Activated CD4-positive, alpha-beta T cell treated with anti-CD3 and anti-CD28 coated beads, Interleukin-10, Interleukin-2, amounts not matched to agents 100 ng/mL and 50 ng/mL, durations not matched to agents 16 hours and 8 hours (primary cell): Measurements from ENCODE around the gene IL3RA.
"Not testable (repeated sequence)": the region's sequence is repeated elsewhere in the genome, so short reads cannot be mapped to it uniquely, and the experiment has no call there.

Experiments used
- DNase-seq: peaks from one replicate; pipeline ENCODE4 v3.0.0-alpha.2; 2020

Gene IL3RA

GRCh38 chrX:1332433-1332832 lies 4.2 kb upstream of the IL3RA start:
- DNase-seq: not testable (repeated sequence)

- DNase-seq: no peak
These were observed 1.7 kb upstream of the IL3RA start for GRCh38 chrX:1334854-1335253.

GRCh38 chrX:1336948-1337779 lies 579 bp downstream of the IL3RA start:
- DNase-seq: no peak

GRCh38 chrX:1341545-1342184 lies 5.1 kb downstream of the IL3RA start:
- DNase-seq: no peak

GRCh38 chrX:1349606-1350005 lies 13.0 kb downstream of the IL3RA start:
- not testable (repeated sequence) for DNase-seq

GRCh38 chrX:1351981-1352714 lies 15.6 kb downstream of the IL3RA start:
- DNase-seq: no peak

- no peak for DNase-seq
These were observed 17.7 kb downstream of the IL3RA start for GRCh38 chrX:1354036-1355019.

GRCh38 chrX:1355131-1356046 lies 18.8 kb downstream of the IL3RA start:
- no peak for DNase-seq

- no peak for DNase-seq
These were observed 21.4 kb downstream of the IL3RA start for GRCh38 chrX:1357993-1358392.

GRCh38 chrX:1358793-1359476 lies 22.4 kb downstream of the IL3RA start:
- no peak for DNase-seq

GRCh38 chrX:1359477-1359873 lies 22.9 kb downstream of the IL3RA start:
- no peak for DNase-seq

GRCh38 chrX:1360171-1360570 lies 23.6 kb downstream of the IL3RA start:
- no peak for DNase-seq

GRCh38 chrX:1361275-1361674 lies 24.7 kb downstream of the IL3RA start:
- DNase-seq: no peak

- DNase-seq: no peak
These were observed 25.3 kb downstream of the IL3RA start for GRCh38 chrX:1361910-1362309.

- not testable (repeated sequence) for DNase-seq
These were observed 29.8 kb downstream of the IL3RA start for GRCh38 chrX:1366363-1366762.

GRCh38 chrX:1368385-1368698 lies 31.8 kb downstream of the IL3RA start:
- DNase-seq: no peak

GRCh38 chrX:1378306-1378759 lies 41.7 kb downstream of the IL3RA start:
- DNase-seq: no peak

GRCh38 chrX:1380672-1381233 lies 44.2 kb downstream of the IL3RA start:
- DNase-seq: no peak

- DNase-seq: no peak
These were observed 48.2 kb downstream of the IL3RA start for GRCh38 chrX:1384658-1385252.
